Measurements from ENCODE around the gene ITIH6. TPM values are rescaled to one million over a fixed set of nuclear protein-coding genes. Genes with fewer than 3 reads are reported as not detected.
"Not testable (repeated sequence)": the region's sequence is repeated elsewhere in the genome, so short reads cannot be mapped to it uniquely, and the experiment has no call there.

Gene ITIH6
- polyA plus RNA-seq = 0.04 TPM
- long read RNA-seq, donor 1 = 0 reads
- long read RNA-seq, donor 2, partial matches to known transcripts = 454 of 583 reads
- long read RNA-seq, donor 2, other reads (novel, unspliced or antisense) = 129 of 583 reads
- long read RNA-seq, donor 3 = 0 reads
- long read RNA-seq, donor 4 = 0 reads
- long read RNA-seq, donor 5 = 0 reads
- long read RNA-seq, donor 6 = 0 reads
- long read RNA-seq, donor 7, partial matches to known transcripts = 268 of 330 reads
- long read RNA-seq, donor 7, other reads (novel, unspliced or antisense) = 62 of 330 reads
- long read RNA-seq, donor 8 = 0 reads
- long read RNA-seq, donor 9 = 0 reads
- long read RNA-seq, donor 10, partial matches to known transcripts = 419 of 510 reads
- long read RNA-seq, donor 10, other reads (novel, unspliced or antisense) = 91 of 510 reads
- long read RNA-seq, donor 11, partial matches to known transcripts = 219 of 296 reads
- long read RNA-seq, donor 11, other reads (novel, unspliced or antisense) = 77 of 296 reads

DNA sequence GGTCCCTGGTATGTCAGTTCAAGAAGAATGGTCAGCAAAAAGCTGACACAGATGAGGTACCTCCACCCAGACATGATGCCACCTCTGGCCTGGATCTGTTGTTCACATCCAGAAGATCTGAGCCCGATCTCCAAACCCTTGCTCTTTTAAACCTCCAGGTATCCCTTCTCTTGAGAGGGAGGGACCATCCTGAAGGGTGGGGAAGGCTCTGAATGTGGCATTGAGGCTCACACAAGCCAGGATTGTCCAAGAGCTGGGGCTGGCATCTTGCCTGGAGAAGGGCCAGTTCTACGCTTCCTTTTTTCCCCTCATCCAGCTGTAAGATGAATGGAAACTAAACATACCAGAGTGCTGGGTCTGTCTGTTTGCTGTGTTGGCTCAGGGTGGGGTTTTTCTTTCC, at the start of gene ITIH6:
Gene ITIH6 (minus strand): TSS at position 119 of the 400 bp plus-strand sequence. CDS start 45 bp downstream, at position 74.
- no peak for DNase-seq
- Histone ChIP-seq H3K4me1 (ENCODE audit: control insufficient read depth, insufficient read depth, low read length) (no peaks in the 10 kb centered on the region), H3K27me3 (ENCODE audit: control insufficient read depth, insufficient read depth, low read length) (no peaks in the 10 kb centered on the region), H3K27ac (ENCODE audit: low read length) (no peak within 1 kb of the TSS), H3K9me3 (ENCODE audit: control insufficient read depth, low read depth, low read length) (no peaks in the 10 kb centered on the region), H3K4me3 (ENCODE audit: low read length) (no peak within 1 kb of the TSS), H3K36me3 (ENCODE audit: control insufficient read depth, insufficient read depth, low read length) (no peaks in the 10 kb centered on the region)
- WGBS (ENCODE audit: insufficient coverage, low lambda C conversion rate) = no CpG with 5 or more reads among the region's 2 CpGs

DNA sequence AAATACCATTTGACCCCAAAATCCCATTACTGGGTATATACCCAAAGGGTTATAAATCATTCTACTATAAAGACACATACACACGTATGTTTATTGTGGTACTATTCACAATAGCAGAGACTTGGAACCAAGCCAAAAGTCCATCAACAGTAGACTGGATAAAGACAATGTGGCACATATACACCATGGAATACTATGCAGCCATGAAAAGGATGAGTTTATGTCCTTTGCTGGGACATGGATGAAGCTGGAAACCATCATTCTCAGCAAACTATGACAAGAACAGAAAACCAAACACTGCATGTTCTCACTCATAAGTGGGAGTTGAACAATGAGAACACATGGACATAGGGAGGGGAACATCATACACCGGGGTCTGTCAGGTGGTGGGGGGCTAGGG, 49.6 kb upstream of the ITIH6 start:
- H3K4me3 ChIP-seq (ENCODE audit: low read length); H3K36me3 ChIP-seq (ENCODE audit: control insufficient read depth, insufficient read depth, low read length); H3K27me3 ChIP-seq (ENCODE audit: control insufficient read depth, insufficient read depth, low read length); H3K9me3 ChIP-seq (ENCODE audit: control insufficient read depth, low read depth, low read length); H3K4me1 ChIP-seq (ENCODE audit: control insufficient read depth, insufficient read depth, low read length); H3K27ac ChIP-seq (ENCODE audit: low read length); DNase-seq: not testable (repeated sequence)
- WGBS (ENCODE audit: insufficient coverage, low lambda C conversion rate) = no CpG with 5 or more reads among the region's 2 CpGs

- no peaks in the 10 kb centered on the region for H3K9me3 ChIP-seq (ENCODE audit: control insufficient read depth, low read depth, low read length)
- no peaks in the 10 kb centered on the region for H3K27me3 ChIP-seq (ENCODE audit: control insufficient read depth, insufficient read depth, low read length)
- no peak for DNase-seq
- WGBS (ENCODE audit: insufficient coverage, low lambda C conversion rate) = 100% methylated on average over 1 of the region's 2 CpGs
- peaks cover 6% of the 10 kb centered on the region for H3K4me1 ChIP-seq (ENCODE audit: control insufficient read depth, insufficient read depth, low read length)
- peak overlapping the region; percentile 33 for H3K27ac ChIP-seq (ENCODE audit: low read length)
- no peak overlapping the region for H3K4me3 ChIP-seq (ENCODE audit: low read length)
- no peaks in the 10 kb centered on the region for H3K36me3 ChIP-seq (ENCODE audit: control insufficient read depth, insufficient read depth, low read length)
Measured at GRCh38 chrX:54843050-54843449, 45.0 kb upstream of the ITIH6 start.

DNA sequence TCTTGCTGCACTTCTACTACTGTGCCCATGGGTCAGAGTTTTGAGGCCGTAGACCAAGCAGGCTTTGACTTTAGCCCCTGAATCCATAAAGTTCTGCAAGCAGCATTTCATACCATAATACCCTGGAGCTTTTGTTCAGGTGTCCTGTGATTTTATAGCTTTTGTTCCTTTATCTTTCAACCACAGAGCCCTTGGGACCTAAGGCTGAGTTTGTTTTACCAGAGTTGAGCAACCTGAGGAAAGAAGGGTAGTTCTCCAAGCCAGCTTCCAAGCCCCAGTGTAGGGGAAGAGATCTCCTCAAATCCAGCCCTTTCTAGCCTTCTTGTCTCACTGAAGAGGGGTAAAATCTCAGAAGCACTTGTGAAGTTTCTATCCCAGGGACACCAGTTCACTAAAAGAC, 44.6 kb upstream of the ITIH6 start:
- H3K27ac ChIP-seq (ENCODE audit: low read length) = peak overlapping the region; percentile 33
- H3K4me3 ChIP-seq (ENCODE audit: low read length) = no peak overlapping the region
- DNase-seq = peak; percentile 11 to 51
- no peaks in the 10 kb centered on the region for H3K9me3 ChIP-seq (ENCODE audit: control insufficient read depth, low read depth, low read length)
- peaks cover 6% of the 10 kb centered on the region for H3K4me1 ChIP-seq (ENCODE audit: control insufficient read depth, insufficient read depth, low read length)
- H3K27me3 ChIP-seq (ENCODE audit: control insufficient read depth, insufficient read depth, low read length) = no peaks in the 10 kb centered on the region
- no CpG with 5 or more reads among the region's 1 CpG for WGBS (ENCODE audit: insufficient coverage, low lambda C conversion rate)
- H3K36me3 ChIP-seq (ENCODE audit: control insufficient read depth, insufficient read depth, low read length) = no peaks in the 10 kb centered on the region

GRCh38 chrX:54841184-54841874, 43.3 kb upstream of the ITIH6 start:
- WGBS (ENCODE audit: insufficient coverage, low lambda C conversion rate) = no CpG with 5 or more reads among the region's 3 CpGs
- not testable (repeated sequence) for H3K27me3 ChIP-seq (ENCODE audit: control insufficient read depth, insufficient read depth, low read length); H3K36me3 ChIP-seq (ENCODE audit: control insufficient read depth, insufficient read depth, low read length); H3K4me3 ChIP-seq (ENCODE audit: low read length); H3K4me1 ChIP-seq (ENCODE audit: control insufficient read depth, insufficient read depth, low read length); H3K9me3 ChIP-seq (ENCODE audit: control insufficient read depth, low read depth, low read length)
- DNase-seq = peak in 1 of 2 donors; percentile 22
- peak overlapping the region; percentile 40 for H3K27ac ChIP-seq (ENCODE audit: low read length)

GRCh38 chrX:54838583-54838982, 40.5 kb upstream of the ITIH6 start:
- DNase-seq = no peak
- Histone ChIP-seq H3K9me3 (ENCODE audit: control insufficient read depth, low read depth, low read length) (no peaks in the 10 kb centered on the region), H3K36me3 (ENCODE audit: control insufficient read depth, insufficient read depth, low read length) (no peaks in the 10 kb centered on the region), H3K4me3 (ENCODE audit: low read length) (no peak overlapping the region), H3K4me1 (ENCODE audit: control insufficient read depth, insufficient read depth, low read length) (peaks cover 6% of the 10 kb centered on the region), H3K27me3 (ENCODE audit: control insufficient read depth, insufficient read depth, low read length) (no peaks in the 10 kb centered on the region), H3K27ac (ENCODE audit: low read length) (no peak overlapping the region)
- WGBS (ENCODE audit: insufficient coverage, low lambda C conversion rate) = no CpG with 5 or more reads among the region's 3 CpGs

DNA sequence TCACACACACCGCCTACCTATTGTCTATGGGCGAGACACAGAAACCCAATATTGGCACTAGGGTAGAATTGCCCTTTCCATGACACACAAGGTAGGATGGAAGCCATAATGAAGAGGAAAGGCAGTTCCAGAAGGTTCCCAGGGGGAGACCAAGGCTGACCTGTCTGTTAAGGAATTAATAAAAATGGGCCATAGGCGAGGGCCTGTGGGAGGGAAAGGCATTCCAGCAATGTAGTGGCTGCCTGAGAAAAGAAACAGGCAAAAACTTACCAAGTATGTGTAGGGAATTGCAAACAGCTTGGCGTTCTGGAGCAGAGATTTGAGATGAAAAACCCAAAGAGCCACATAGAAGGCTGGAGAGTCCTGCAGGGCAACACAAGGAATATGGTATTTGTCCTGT, 28.5 kb upstream of the ITIH6 start:
- DNase-seq = no peak
- Histone ChIP-seq H3K27me3 (ENCODE audit: control insufficient read depth, insufficient read depth, low read length) (no peaks in the 10 kb centered on the region), H3K27ac (ENCODE audit: low read length) (no peak overlapping the region), H3K9me3 (ENCODE audit: control insufficient read depth, low read depth, low read length) (no peaks in the 10 kb centered on the region), H3K36me3 (ENCODE audit: control insufficient read depth, insufficient read depth, low read length) (no peaks in the 10 kb centered on the region), H3K4me1 (ENCODE audit: control insufficient read depth, insufficient read depth, low read length) (no peaks in the 10 kb centered on the region), H3K4me3 (ENCODE audit: low read length) (no peak overlapping the region)
- no CpG with 5 or more reads among the region's 4 CpGs for WGBS (ENCODE audit: insufficient coverage, low lambda C conversion rate)

GRCh38 chrX:54825716-54826438, 27.8 kb upstream of the ITIH6 start:
- Histone ChIP-seq H3K9me3 (ENCODE audit: control insufficient read depth, low read depth, low read length) (no peaks in the 10 kb centered on the region), H3K36me3 (ENCODE audit: control insufficient read depth, insufficient read depth, low read length) (no peaks in the 10 kb centered on the region), H3K4me1 (ENCODE audit: control insufficient read depth, insufficient read depth, low read length) (no peaks in the 10 kb centered on the region), H3K4me3 (ENCODE audit: low read length) (no peak overlapping the region), H3K27me3 (ENCODE audit: control insufficient read depth, insufficient read depth, low read length) (no peaks in the 10 kb centered on the region), H3K27ac (ENCODE audit: low read length) (no peak overlapping the region)
- WGBS (ENCODE audit: insufficient coverage, low lambda C conversion rate) = no CpG with 5 or more reads among the region's 8 CpGs
- DNase-seq = no peak

DNA sequence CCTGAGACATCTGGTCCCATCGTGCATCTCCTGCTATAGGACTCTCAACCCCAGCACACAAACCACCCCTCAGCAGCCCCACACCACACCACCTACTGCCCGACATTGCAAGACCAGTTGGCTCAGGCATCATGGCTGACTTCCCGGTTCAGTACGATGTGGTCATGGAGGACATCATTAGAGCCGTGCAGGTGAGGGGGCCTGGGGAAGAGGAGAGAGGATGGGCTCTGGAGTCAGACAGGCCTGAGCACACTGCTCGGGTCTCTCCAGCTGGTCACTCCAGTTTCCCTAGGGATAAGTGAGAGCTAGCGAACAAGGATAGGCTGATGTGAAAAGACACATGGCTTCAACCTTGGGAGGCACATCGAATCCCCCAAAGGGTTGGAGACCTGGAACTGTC, 26.7 kb upstream of the ITIH6 start:
- no peaks in the 10 kb centered on the region for H3K9me3 ChIP-seq (ENCODE audit: control insufficient read depth, low read depth, low read length)
- H3K4me3 ChIP-seq (ENCODE audit: low read length) = no peak overlapping the region
- no peak overlapping the region for H3K27ac ChIP-seq (ENCODE audit: low read length)
- H3K36me3 ChIP-seq (ENCODE audit: control insufficient read depth, insufficient read depth, low read length) = no peaks in the 10 kb centered on the region
- no CpG with 5 or more reads among the region's 8 CpGs for WGBS (ENCODE audit: insufficient coverage, low lambda C conversion rate)
- no peaks in the 10 kb centered on the region for H3K4me1 ChIP-seq (ENCODE audit: control insufficient read depth, insufficient read depth, low read length)
- DNase-seq = no peak
- H3K27me3 ChIP-seq (ENCODE audit: control insufficient read depth, insufficient read depth, low read length) = no peaks in the 10 kb centered on the region

DNA sequence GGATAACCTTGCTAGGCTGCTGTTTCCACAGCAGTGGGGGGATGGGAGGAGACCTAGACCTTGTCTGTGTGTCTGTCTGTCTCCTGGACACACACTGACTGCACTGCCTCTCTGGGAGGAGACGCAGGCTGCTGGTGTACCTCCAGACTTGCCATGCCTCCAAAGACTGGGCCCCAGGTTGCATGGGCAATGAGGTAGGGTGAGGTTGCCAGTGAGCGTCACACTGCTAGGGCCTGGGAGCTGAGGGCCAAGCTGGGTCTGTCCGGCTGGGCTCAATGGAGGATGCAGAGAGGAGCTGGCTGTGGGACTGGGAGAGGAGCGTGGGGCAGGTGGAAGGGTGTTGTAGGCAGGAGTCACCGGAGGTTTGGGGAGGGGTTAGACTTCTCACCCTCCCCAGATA, 26.1 kb upstream of the ITIH6 start:
- Histone ChIP-seq H3K9me3 (ENCODE audit: control insufficient read depth, low read depth, low read length) (no peaks in the 10 kb centered on the region), H3K4me3 (ENCODE audit: low read length) (no peak overlapping the region), H3K27ac (ENCODE audit: low read length) (no peak overlapping the region), H3K4me1 (ENCODE audit: control insufficient read depth, insufficient read depth, low read length) (no peaks in the 10 kb centered on the region), H3K36me3 (ENCODE audit: control insufficient read depth, insufficient read depth, low read length) (no peaks in the 10 kb centered on the region), H3K27me3 (ENCODE audit: control insufficient read depth, insufficient read depth, low read length) (no peaks in the 10 kb centered on the region)
- no peak for DNase-seq
- no CpG with 5 or more reads among the region's 5 CpGs for WGBS (ENCODE audit: insufficient coverage, low lambda C conversion rate)
